ENCODE results near the gene MEIS1. TPM values are rescaled to one million over a fixed set of nuclear protein-coding genes. Genes with fewer than 3 reads are reported as not detected.

MEIS1 gene
- total and polyA plus RNA-seq, 2 donors from 2014 or later, result 7.3 to 36.7 TPM

DNA sequence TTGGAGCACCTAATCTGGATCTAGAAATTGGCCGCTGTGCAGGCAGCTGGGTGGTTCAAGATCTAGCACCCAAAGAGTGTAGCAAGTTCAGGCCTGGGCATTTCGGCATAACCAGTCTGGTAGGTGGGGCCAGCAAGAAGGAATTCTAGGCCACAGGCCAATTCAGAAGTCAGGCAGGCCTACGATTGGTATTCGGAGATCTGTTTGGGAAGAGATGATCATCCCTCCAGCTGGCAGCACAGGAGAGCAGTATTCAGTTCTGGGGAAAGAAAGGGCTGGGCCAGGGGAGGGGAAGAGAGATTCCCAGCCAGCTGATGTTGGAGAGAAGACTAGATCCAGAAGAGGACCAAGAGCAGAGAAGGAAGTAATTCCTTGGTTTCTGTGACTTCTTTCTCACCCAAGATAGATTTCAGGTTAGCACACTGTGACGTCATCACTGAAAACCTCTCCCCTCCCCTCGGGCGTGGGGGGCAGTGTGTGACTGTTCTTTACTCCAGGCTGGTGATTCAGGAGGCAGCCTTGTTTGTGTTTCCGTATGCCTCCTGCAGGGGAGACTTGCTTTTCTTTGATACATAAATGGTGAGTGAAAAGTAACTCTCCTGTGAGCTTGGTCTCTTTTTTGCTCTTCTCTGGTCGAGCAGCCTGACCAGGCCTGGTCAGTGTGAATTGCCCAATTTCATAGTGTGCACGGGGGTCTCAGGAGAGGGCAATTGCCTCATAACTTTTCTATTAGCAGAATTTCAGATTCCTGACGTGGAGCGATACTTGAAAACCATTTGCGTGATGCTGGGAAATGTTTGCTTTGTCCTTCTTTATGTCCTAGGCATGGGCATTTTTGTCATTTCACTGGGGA, 61.1 kb downstream of the MEIS1 start:
- Histone ChIP-seq H3K36me3 (ENCODE audit: control insufficient read depth in 2 of 3, insufficient read depth in 3 of 3, low read length in 3 of 3) (peaks cover 0 to 4% (median 0%) of the 10 kb centered on the region in 3 donors), H3K27me3 (ENCODE audit: control insufficient read depth, insufficient read depth, low read length) (no peaks in the 10 kb centered on the region), H3K9me3 (ENCODE audit: control insufficient read depth in 2 of 3, insufficient read depth in 1 of 3, low read length in 3 of 3) (no peaks in the 10 kb centered on the region), H3K4me3 (ENCODE audit: low read length in 3 of 3) (no peak overlapping the region), H3K4me1 (ENCODE audit: control insufficient read depth in 2 of 3, insufficient read depth in 2 of 3, low read depth in 1 of 3, low read length in 3 of 3) (peaks cover 0 to 6% (median 5%) of the 10 kb centered on the region in 3 donors), H3K27ac (ENCODE audit: low read depth in 2 of 2, low read length in 2 of 2) (peak overlapping the region in 1 of 2 donors; percentile 54), H3K9ac (ENCODE audit: low read length in 3 of 3) (no peak overlapping the region)
- TF ChIP-seq, protein P1, sequence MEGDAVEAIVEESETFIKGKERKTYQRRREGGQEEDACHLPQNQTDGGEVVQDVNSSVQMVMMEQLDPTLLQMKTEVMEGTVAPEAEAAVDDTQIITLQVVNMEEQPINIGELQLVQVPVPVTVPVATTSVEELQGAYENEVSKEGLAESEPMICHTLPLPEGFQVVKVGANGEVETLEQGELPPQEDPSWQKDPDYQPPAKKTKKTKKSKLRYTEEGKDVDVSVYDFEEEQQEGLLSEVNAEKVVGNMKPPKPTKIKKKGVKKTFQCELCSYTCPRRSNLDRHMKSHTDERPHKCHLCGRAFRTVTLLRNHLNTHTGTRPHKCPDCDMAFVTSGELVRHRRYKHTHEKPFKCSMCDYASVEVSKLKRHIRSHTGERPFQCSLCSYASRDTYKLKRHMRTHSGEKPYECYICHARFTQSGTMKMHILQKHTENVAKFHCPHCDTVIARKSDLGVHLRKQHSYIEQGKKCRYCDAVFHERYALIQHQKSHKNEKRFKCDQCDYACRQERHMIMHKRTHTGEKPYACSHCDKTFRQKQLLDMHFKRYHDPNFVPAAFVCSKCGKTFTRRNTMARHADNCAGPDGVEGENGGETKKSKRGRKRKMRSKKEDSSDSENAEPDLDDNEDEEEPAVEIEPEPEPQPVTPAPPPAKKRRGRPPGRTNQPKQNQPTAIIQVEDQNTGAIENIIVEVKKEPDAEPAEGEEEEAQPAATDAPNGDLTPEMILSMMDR (IDR thresholded peaks at IDR 0.05; ENCODE audit: borderline replicate concordance, extremely low read depth, insufficient read depth), result peak; percentile 11
- intact Hi-C loops (cut with DNase I), result no loop called here
- FAIRE-seq, result no peak
- peak; percentile 42 to 73 (median 66) for DNase-seq

DNA sequence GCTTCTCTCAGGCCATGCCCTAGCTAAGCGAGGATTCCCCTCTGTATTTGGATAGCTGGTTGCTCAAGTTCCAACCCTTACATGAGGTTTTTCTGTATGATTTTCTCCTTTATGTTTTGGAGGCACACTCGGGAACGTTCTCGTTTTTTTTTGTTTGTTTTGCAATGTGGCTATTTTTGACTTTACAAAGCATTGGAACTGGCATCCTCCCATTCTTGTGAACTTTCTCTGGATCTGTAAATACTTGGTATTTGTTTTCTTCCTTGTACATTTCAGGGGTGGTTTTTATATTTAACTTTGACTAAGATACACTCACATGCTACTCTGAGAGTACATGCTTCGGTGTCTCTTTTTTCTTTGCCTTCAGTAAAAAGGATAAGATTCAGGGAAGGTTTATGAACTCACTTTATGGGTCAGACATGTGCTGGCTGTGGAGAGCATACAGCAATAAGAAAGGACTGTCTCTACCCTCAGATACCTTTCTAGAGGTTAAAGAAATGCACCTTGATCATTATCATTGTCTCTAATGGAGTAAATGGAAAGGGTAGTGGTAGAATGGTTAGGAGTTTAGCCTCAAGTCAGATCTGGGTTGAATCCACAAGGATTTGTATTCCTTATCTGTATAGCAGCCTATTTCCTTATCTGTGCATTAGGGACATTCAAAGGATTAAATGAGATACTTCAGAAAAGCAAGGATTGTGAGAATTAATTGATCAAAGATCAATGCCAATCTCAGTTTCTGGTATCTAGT, 61.9 kb downstream of the MEIS1 start:
- intact Hi-C loops (cut with DNase I), result no loop called here
- DNase-seq (no peak), FAIRE-seq (no peak)
- H3K4me1 ChIP-seq (ENCODE audit: control insufficient read depth in 2 of 3, insufficient read depth in 2 of 3, low read depth in 1 of 3, low read length in 3 of 3), result peaks cover 0 to 6% (median 2%) of the 10 kb centered on the region in 3 donors
- no peaks in the 10 kb centered on the region for H3K9me3 ChIP-seq (ENCODE audit: control insufficient read depth in 2 of 3, insufficient read depth in 1 of 3, low read length in 3 of 3)
- TF ChIP-seq, protein P1 (IDR thresholded peaks at IDR 0.05; ENCODE audit: borderline replicate concordance, extremely low read depth, insufficient read depth), result no peak
- no peaks in the 10 kb centered on the region for H3K27me3 ChIP-seq (ENCODE audit: control insufficient read depth, insufficient read depth, low read length)
- H3K27ac ChIP-seq (ENCODE audit: low read depth in 2 of 2, low read length in 2 of 2), result peak overlapping the region in 1 of 2 donors; percentile 54
- no peak overlapping the region for H3K9ac ChIP-seq (ENCODE audit: low read length in 3 of 3)
- no peak overlapping the region for H3K4me3 ChIP-seq (ENCODE audit: low read length in 3 of 3)
- H3K36me3 ChIP-seq (ENCODE audit: control insufficient read depth in 2 of 3, insufficient read depth in 3 of 3, low read length in 3 of 3), result peaks cover 0 to 4% (median 0%) of the 10 kb centered on the region in 3 donors

DNA sequence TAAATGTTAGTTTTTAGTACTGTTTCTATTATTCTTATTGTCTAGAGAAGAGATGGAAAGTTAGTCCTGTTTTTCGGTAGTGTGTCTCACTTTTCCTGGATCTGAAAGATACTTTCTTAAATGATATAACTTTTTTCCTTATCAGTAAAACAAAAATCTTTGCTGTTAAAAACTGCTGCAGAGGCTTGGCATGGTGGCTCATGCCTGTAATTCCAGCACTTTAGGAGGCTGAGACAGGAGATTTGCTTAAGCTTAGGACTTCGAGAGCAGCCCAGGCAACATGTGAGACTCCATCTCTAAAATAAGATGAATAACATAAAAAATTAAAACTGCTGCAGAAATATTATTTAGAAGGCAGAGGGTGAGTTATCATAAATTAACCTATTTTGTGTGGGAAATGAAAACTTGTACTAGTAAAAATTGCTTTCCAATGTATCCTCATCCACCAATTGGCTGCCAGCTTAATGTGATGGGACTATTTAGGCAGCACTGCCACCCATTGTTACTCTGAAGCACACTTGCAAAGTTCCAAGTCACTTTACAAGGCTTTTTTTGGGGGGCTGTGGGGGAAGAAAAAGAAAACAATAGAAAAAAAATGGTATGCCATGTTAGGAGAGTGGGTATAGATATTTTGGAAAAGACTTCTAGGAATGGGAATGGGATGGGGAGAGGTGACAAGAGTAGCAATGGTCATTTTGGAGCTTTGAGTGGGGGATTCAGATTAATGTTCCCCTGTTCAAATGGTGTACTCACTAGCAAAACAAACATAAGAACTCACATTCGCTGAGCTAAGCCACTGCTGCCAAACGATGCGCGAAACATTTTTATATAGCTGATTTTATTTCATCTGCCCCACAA, 62.7 kb downstream of the MEIS1 start:
- DNase-seq (no peak), FAIRE-seq (no peak)
- Histone ChIP-seq H3K36me3 (ENCODE audit: control insufficient read depth in 2 of 3, insufficient read depth in 3 of 3, low read length in 3 of 3) (no peaks in the 10 kb centered on the region), H3K27ac (ENCODE audit: low read depth in 2 of 2, low read length in 2 of 2) (no peak overlapping the region), H3K9ac (ENCODE audit: low read length in 3 of 3) (no peak overlapping the region), H3K4me1 (ENCODE audit: control insufficient read depth in 2 of 3, insufficient read depth in 2 of 3, low read depth in 1 of 3, low read length in 3 of 3) (peaks cover 0 to 2% (median 0%) of the 10 kb centered on the region in 3 donors), H3K27me3 (ENCODE audit: control insufficient read depth, insufficient read depth, low read length) (no peaks in the 10 kb centered on the region), H3K4me3 (ENCODE audit: low read length in 3 of 3) (no peak overlapping the region), H3K9me3 (ENCODE audit: control insufficient read depth in 2 of 3, insufficient read depth in 1 of 3, low read length in 3 of 3) (no peaks in the 10 kb centered on the region)
- TF ChIP-seq, protein P1 (IDR thresholded peaks at IDR 0.05; ENCODE audit: borderline replicate concordance, extremely low read depth, insufficient read depth), result no peak
- intact Hi-C loops (cut with DNase I), result no loop called here

Measured in kidney (tissue), 14 donors.